ENCODE measurements around the gene CCNYL1.

Gene CCNYL1

GRCh38 chr2:207767461-207768167 lies 56.2 kb downstream of the CCNYL1 start:
- DNase-seq = no peak

GRCh38 chr2:207768168-207768865 lies 56.9 kb downstream of the CCNYL1 start:
- peak; percentile 49 for DNase-seq

- no peak for DNase-seq
Measured at GRCh38 chr2:207768866-207769596, 57.6 kb downstream of the CCNYL1 start.

GRCh38 chr2:207770602-207771404 lies 59.4 kb downstream of the CCNYL1 start:
- no peak for DNase-seq

- DNase-seq = no peak
Measured at GRCh38 chr2:207771421-207771820, 60.0 kb downstream of the CCNYL1 start.

GRCh38 chr2:207772081-207772843 lies 60.8 kb downstream of the CCNYL1 start:
- no peak for DNase-seq

- no peak for DNase-seq
Measured at GRCh38 chr2:207772844-207773205, 61.4 kb downstream of the CCNYL1 start.

- DNase-seq = no peak
Measured at GRCh38 chr2:207775473-207775872, 64.0 kb downstream of the CCNYL1 start.

GRCh38 chr2:207777124-207777523 lies 65.7 kb downstream of the CCNYL1 start:
- no peak for DNase-seq

GRCh38 chr2:207778298-207778882 lies 67.0 kb downstream of the CCNYL1 start:
- no peak for DNase-seq

GRCh38 chr2:207779523-207779922 lies 68.1 kb downstream of the CCNYL1 start:
- DNase-seq = no peak

GRCh38 chr2:207782238-207783030 lies 71.0 kb downstream of the CCNYL1 start:
- DNase-seq = no peak

- DNase-seq = no peak
Measured at GRCh38 chr2:207783514-207783913, 72.1 kb downstream of the CCNYL1 start.

GRCh38 chr2:207784898-207785297 lies 73.5 kb downstream of the CCNYL1 start:
- no peak for DNase-seq

GRCh38 chr2:207787017-207787416 lies 75.6 kb downstream of the CCNYL1 start:
- DNase-seq = no peak

GRCh38 chr2:207787800-207788199 lies 76.4 kb downstream of the CCNYL1 start:
- DNase-seq = no peak

GRCh38 chr2:207790898-207791297 lies 79.5 kb downstream of the CCNYL1 start:
- no peak for DNase-seq

- DNase-seq = no peak
Measured at GRCh38 chr2:207791579-207792243, 80.3 kb downstream of the CCNYL1 start.

- peak; percentile 9 for DNase-seq
Measured at GRCh38 chr2:207792244-207792785, 80.9 kb downstream of the CCNYL1 start.

All from T1000 (cell line).